NCI-H2107 treated with DMSO at 0.1 percent for 48 hours (cell line): ENCODE data around the gene XRCC6.
"Not testable (repeated sequence)": the region's sequence is repeated elsewhere in the genome, so short reads cannot be mapped to it uniquely, and the experiment has no call there.

ENCODE experiments used
- DNase-seq: peaks from one replicate; lab custom pipeline; 2025; ENCODE audit not compliant: unreplicated experiment; lab: John Stamatoyannopoulos, UW

The XRCC6 gene

DNA sequence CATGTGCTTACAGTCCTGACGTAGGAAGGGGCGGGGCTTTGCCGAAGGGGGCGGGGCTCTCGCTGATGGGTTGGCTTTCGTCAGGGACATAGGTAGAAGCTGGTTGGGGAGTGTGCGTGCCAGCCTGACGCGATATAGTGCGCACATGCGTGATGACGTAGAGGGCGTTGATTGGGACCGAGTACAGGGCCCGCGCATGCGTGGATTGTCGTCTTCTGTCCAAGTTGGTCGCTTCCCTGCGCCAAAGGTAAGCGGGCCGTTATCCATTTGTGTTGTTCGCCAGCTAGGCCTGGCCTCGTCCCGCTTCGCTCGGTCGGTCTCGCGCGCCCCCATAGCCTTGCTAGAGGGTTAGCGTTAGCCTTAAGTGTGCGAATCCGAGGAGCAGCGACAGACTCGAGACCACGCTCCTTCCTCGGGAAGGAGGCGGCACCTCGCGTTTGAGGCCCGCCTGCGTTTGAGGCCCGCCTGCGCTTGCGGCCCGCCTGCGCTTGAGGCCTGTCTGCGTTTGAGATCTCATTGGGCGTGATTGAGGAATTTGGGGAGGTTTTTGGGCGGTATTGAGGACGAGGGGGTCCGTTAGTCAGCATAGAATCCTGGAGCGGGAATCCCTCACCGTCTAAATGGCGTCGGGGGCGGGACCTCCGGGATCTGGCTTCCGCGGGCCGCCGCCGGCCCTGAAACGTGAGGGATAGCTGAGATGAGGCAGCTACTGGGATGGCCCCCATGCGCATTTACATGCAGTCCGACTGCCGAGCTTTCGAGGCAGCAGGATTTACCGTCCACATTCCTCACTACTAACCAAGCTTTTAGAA, at the start of gene XRCC6:
Gene XRCC6 (plus strand): TSS at position 197 of the 812 bp plus-strand sequence. CDS start 710 bp downstream, outside the sequence.
- DNase-seq, result peak; percentile 97

DNA sequence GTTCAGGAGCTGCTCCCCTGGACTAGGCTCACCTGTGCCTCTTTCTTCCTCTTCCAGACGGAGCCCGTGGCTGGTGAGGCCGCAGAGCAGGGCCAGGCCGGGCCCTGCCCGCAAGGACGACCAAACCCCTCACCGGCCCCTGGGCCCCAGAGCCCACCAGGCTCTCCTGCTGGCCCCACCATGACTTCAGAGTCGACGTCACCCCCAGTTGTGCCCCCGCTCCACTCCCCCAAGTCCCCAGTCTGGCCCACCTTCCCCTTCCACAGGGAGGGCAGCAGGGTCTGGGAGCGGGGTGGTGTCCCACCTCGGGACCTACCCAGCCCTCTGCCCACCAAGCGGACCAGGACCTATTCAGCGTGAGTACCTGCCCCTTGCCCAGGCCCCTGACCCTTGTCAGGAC, 49.3 kb upstream of the XRCC6 start:
- no peak for DNase-seq

DNA sequence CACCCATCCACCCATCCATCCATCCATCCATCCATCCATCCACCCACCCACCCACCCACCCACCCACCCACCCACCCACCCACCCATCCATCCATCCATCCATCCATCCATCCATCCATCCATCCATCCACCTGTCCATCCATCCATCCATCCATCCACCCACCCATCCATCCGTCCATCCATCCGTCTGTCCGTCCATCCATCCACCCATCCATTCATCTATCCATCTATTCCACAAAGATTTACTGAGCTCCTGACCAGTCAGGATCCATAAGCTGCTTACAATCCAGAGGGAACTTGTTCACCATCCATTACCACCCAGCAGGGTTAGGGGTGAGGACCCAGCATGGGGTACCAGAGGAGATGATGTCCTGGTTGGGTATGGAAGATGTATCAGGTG, 48.8 kb upstream of the XRCC6 start:
- DNase-seq, result not testable (repeated sequence)

DNA sequence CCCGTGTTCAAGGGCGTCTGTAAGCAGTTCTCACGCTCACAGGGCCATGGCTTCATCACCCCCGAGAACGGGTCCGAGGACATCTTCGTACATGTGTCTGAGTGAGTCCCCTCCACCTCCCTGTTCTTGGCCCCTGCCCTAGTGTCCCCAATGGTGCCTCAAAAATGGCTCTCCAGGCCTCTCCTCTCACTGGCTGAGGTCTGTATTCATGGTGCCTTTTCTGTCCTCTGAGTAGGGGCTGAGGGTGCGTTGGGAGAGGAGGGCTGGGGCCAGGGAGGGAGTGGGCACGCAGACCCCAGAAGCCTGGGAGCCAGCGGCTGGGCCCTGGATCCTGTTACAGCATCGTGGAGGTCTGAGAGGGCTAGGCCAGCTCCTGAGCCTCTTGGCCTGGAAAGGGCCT, 47.4 kb upstream of the XRCC6 start:
- DNase-seq, result no peak

DNA sequence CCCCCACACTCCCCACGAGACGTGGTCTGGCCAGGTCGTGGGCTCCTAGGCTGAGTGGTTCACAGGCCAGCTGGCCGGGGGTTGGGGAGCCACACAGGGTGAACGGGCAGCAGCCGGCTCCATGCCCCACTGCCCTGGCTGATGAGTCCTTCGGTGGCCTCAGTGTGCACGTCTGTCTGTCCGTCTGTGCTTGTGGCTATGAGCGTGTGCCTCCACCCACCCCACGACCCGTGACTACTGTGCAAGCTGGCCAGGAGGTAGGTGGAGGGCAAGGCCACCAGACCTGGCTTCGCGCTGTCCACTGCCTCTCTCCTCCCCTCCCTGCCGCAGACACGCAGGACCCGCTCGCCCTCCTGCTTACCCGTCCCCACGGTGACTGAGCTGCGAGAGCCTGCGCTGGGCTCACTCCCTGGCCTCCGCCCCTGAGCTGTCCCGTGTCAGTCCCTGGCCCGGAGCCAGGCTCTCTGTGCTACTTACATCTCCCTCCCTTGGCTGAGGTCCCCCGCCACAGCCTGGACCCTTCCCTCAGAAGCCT, 46.2 kb upstream of the XRCC6 start:
- no peak for DNase-seq

DNA sequence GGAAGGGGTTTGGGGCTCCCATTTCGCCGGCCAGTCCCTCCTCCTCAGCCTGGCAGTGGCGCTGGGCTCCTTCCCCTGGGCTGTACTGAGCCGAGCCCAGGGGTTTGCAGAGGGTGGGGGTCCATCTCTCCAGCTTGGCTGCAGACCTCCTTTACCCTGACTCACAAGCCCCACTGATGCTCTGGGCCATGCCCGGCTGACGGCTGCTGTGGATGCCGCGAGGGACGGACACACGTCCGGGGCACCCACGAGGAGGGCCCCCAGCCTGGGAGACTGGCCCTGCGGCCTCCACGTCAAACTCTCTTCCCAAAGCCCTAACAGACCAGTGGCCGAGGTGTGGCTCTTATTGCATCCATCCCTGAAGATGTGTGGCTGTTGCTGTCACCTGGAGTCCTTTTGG, 45.6 kb upstream of the XRCC6 start:
- no peak for DNase-seq

DNA sequence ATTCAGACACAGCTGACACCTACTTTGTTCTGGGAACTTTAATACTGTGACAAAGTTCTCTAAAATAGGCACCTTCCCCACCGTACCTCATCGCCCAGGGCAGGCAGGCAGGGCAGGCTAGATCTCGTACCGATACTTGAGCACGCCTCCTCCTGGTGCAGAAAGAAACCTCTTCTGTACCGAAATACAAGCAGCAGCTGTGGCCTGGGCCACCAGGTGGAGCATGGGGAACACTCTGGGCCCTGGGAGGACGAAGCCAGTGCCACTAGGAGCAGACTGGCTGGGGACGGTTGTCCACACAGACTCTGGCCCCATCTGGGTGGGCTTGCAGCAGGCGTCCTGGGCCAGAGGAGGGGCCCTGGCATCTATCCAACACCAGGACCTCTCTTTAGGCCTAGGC, 44.2 kb upstream of the XRCC6 start:
- no peak for DNase-seq

DNA sequence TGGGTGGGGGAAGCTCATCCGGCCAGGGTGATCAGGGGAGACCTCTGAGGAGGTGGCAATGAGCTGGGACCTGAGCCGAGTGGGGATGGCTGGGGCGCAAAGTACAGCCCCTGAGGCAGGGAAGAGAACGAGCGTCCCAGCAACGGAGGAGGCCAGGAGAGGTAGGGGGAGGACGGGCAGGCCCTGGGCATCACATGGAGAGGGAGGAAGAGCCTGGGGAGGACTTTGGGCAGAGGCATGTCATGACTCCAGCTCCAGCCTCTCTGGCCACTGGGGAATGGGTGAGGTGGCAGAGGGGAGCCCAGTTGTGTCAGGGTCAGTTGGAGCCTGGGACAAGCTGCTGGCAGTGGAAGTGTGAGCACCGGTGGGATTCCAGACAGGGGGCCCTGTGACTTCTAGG, 43.0 kb upstream of the XRCC6 start:
- DNase-seq, result no peak

DNA sequence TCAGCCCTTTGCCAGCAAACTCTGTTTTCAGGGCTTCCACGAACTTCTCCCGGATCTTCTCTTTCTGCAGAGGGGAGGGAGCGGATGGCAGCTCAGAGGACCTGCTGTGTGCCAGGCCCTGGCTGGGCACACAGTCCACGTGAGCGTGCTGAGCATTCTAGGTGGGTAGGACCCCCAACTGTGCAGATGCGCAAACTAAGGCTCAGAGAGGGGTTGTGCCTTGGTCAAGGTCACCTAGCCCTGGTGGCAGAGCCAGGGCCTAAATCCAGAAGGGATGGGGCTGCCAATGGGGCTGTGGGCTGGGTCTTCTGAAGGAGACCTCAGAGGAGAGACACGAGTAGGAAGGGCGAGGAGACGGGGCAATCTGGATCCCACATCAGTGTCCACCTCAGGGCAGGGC, 42.3 kb upstream of the XRCC6 start:
- no peak for DNase-seq

DNA sequence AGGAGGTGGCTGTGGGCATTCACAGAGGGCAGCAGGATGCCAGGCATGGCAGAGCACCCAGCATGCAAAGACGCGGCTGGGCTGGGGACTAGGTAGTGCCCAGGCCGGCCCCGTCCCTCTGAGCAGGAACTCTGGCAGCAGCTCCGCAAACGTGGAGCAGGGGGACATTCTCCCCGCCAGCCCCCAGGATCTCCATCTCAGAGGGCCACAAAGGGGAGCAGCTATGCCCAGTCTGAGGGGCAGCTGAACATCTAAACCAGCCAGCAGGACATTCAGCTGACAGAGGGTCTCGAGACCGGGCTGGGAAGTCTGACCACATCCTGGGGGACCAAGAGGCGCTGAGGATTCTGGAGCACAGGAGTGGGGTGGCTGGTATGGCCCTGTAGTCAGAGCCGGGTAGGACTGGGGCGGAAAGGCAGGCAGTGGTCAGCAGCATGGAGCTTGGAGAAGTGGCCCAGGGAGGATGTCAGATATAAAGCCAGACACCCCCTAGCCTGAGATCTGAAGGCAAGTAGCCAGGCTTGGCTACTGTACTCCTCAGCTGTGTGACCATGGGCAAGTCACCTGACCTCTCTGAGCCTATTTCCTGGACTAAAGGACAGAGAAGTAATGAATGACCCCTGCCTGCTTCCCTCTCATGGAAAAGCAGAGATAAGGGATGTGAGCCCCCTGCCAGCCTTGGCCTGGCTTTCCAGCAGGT, 41.6 kb upstream of the XRCC6 start:
- no peak for DNase-seq

DNA sequence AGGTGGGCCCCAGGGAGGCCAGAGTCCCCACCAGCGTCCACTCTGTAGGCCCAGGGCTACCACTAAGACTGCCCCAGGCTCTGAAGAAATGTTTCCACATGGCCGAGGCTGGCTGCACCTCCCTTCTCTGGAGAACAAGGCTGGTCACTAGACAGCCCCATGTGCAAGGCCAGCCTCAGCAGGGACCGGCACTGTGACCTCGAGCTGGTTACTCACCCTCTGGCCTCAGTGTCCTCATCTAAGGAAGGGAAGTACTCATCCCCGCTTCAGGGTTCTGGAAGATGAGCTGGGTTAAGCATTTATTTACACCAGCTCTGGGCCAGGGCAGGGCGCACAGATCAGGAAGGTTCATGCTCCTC, 41.1 kb upstream of the XRCC6 start:
- no peak for DNase-seq

DNA sequence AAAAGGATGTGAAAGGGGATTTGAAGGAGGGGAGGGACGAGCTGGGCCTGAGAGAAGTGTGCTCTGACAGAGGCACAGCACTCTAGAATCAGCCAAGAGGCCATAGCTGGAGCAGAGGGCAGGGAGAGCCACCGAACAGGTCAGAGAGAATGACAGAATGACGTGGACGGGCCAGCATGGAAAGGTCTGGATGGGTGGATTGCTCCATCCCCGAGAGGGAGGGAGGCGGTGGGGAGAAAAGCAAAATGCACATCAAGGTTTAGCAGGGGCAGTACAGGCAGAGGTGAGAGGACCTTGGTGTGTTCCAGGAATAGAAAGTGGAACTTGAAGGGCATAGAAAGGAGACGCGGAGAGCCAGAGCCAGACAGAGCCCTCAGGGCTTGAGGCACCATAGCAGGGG, 38.4 kb upstream of the XRCC6 start:
- no peak for DNase-seq

DNA sequence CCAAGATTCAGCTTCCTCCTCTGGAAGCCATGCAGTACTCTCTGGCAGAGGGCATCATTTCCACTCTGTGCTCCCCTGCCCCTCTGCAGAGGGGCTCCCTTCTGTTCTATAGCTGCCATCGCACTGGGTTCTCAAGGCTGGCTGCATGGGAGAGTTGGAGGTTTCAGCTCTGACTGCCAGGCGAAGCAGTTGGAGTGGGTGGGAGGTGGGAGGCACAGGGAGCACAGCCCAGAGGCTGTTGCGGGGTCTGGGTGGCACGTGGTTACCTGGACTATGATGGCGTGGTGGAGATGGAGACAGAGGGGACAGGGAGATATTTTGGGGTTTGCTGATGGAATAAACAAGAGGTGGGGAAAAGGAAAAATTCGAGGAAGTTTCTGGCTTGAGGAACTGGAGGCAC, 36.2 kb upstream of the XRCC6 start:
- no peak for DNase-seq

DNA sequence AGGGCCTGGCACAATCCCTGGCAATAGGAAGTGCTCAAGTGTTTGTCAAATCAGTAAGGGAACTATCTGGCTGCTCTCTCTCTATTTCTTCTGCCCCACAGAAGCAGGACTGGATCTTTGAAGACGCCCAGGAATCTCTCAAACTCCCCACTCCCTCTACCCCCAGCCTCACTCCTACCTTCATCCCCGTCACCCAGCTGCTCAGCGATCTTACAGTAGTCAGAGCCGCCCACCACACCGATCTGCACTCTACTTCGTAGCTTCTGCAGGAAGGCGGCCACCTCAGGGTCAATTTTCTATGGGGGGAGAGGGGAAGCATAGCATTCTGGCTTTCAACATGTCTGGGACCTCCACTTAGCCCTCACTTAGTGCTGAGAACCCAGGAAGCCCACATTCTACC, 35.2 kb upstream of the XRCC6 start:
- no peak for DNase-seq

DNA sequence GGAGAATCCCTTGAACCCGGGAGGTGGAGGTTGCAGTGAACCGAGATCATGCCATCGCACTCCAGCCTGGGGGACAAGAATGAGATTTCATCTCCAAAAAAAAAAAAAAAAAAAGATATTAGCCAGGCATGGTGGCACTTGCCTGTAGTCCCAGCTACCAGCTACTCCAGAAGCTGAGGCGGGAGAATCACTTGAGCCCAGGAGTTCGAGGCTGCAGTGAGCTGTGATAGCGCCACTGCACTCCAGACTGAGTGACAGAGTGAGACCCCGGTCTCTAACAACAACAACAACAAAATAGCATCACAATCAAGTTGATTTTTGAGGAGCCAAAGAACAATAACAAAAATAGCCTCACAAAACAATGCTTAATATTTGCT, 33.8 kb upstream of the XRCC6 start:
- no peak for DNase-seq

DNA sequence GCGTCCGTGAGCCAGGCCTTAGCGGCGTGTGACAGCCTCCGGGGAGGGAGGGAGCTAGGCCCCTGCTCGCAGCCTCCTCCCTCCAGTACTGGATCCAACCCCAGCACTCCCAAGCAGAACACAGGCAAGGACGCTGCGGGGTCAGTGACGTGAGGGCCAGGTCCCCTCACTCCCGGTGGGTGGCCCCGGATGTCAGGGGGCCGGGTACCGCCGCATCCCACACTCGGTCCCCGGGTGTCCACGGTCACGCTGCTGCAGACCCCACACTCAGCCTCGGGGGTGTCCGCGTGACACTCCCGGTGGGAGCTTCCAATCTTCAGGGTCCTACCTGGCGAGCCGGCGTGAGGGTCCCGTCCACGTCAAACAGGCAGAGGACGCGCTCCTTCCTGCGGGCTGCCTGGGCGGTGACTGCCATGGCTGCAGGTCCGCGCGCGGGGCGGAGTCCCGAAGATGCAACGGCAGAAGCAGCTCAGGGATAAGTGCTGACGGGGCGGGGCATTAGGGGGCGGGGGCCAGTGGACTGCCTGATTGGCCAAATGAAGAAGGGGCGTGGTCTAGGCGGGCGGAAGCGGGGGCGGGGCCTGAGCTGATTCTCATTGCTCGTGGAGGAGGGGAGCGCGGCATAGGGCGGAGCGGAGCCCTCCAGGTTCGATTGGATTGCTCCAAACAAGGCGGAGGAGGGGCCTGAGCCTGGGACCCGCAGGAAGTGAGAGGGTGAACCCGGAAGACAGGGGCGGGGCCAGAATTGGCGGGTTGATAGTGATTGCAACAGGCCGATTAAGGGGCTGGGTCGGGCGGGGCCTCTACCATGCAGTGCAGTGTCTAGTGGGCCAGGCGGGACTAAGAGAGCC, 31.5 kb upstream of the XRCC6 start, which contains the start of gene PMM1:
Gene PMM1 (minus strand): TSS at position 450 of the 851 bp plus-strand sequence. CDS start 35 bp downstream, at position 415.
- peak; percentile 91 for DNase-seq

DNA sequence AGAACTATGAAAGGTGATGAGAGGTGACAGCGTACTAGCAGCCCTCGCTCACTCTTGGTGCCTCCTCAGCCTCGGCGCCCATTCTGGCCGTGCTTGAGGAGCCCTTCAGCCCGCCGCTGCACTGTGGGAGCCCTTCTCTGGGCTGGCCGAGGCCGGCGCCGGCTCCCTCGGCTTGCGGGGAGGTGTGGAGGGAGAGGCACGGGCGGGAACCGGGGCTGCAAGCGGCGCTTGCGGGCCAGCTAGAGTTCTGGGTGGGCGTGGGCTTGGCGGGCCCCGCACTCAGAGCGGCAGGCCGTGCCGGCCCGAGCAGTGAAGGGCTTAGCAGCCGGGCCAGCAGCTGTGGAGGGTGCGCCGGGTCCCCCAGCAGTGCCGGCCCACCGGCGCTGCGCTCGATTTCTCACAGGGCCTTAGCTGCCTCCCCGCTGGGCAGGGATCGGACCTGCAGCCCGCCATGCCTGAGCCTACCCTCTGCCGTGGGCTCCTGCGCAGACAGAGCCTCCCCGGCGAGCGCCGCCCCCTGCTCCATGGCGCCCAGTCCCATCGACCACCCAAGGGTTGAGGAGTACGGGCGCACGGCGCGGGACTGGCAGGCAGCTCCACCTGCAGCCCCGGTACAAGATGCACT, 27.6 kb upstream of the XRCC6 start:
- not testable (repeated sequence) for DNase-seq

DNA sequence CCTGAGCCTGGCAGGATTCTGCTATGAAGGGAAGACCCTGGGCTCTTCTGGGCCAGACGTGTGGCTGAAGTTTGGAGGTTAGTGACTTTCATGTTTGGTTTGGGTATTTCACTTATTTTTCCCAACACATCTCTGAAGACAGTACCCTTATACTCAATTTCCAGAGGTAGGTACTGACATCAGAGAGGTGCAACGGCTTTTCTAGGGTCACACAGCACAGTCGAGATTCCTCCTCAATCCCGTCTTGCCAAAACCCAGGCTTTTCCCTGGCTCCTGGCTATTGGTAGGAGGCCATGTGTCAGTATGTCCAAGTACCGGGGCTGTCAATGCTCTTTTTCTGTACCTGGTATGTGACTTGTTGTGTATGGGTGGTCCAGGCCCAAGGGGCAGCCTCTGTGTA, 25.4 kb upstream of the XRCC6 start:
- DNase-seq, result no peak

DNA sequence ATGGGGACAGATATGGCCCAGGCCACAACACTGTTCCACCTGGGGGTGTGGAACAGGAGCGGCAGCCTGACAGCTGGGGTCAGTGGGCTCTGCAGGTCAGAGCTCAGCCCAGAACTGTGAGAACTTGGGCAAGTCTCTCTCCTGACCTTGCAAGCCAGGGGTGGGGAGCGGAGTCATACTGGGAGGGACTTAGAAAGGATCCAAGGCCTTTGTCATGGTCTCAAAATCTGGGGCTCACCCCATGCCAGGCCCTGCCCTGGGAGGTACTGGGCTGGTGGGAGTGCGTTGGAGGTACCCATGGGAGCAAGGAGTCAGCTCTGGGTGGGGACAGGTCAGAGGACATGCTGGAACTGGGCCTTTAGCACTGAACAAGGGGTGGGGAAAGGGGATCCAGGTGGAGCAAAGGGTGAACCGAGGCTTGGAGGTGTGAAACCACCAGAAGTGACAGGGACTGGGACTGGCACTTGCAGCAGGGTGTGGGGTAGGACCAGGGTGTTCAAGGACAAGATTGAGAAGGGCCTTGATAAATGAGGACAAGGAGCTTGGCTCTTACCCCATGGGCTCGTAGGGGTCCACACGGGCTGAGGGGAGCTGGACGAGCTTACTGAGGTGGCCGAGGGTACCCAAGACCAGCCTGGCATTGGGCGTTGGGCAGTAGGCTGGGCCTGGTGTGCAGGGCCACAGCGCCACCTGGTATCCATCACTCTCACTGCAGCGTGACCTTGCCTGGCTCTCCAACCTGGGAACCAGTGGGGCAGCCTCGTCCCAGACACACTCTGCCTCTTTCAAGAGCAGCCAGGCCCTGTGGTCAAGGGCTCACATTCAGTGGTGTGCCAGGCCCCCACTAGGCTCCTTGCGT, 24.1 kb upstream of the XRCC6 start:
- no peak for DNase-seq

DNA sequence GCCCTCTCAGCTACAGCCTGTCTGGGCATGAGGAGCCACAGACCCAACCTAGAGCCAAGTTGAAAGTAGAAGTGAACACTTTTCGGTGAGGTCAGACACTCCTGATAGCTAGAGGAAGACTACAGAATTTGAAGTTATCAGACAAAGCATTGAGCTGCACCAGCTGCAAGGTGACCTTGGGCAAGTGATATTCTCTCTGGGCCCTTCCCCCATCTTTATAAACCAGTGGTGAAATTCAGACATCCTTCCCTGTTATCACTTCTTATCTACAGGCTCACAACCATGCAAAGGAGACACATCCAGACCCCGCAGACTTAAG, 23.5 kb upstream of the XRCC6 start:
- no peak for DNase-seq
